Measurements from ENCODE around the gene TNPO2.
A peak's percentile ranks its signal among the peaks of the same experiment; 100 is the strongest.

TNPO2 gene
- 82.2 to 206 reads per million in 2 experiments for total RNA-seq

DNA sequence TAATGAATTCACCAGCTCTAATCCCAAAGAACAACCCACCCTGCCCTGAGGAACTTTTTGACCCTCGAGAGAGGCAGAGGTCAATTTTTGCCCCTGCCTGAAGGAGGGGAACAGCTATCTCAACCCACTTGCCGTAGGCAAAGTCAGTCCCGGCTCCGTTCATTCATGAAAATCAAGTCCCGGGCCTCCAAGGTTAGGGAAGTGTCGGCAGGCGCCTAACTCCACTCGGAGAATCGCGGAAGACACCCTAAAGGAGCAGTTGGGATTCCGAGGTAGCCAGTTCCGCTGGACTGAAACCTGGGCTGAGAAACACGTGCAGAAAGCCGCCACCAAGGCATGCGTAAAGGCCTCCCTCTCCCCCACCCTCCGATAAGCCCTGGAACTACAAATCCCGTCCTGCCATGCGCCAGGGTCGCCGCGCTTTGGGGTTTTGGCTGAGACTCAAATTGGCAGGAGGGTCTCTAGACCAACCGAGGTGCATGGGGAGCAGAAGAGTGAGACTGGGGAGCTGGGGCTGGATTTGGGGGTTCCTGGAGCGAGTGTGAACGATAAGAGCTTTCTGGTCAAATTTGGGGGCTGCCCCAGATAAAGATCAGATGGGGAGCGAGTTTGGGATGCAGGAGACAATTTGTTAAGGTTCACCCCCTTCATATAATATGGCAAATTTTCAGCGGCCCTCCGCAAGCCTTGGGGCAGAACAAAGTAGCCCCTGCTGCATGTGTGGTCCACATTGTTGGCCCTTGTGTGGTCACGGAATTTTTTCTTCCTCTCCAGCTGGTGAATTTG is at the start of gene TNPO2:
Gene TNPO2 (minus strand): TSS at position 292 of the 786 bp plus-strand sequence. CDS start 2,955 bp downstream, outside the sequence.
- DNase-seq (ENCODE audit: low read depth) = peak; percentile 42

DNA sequence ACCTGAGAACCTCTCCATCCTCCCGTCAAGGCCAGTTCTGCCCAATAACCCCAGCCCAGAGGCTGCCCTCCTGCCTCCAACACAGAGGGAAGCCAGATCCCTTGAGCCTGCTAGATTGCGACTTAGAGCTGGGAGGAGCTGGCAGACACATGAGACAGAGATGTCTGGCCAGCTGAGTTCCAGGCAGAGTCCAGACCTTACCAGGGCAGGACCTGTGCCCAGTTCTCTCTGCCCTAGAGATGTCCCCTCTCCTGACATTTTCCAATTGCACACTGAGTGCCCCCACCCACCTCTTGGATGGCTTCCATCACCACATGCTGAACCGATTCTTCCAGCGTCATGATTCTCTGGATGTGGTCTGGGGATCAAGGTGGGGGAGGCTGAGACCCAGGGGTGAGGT is 48.6 kb upstream of the TNPO2 start:
- no peak for DNase-seq (ENCODE audit: low read depth)

DNA sequence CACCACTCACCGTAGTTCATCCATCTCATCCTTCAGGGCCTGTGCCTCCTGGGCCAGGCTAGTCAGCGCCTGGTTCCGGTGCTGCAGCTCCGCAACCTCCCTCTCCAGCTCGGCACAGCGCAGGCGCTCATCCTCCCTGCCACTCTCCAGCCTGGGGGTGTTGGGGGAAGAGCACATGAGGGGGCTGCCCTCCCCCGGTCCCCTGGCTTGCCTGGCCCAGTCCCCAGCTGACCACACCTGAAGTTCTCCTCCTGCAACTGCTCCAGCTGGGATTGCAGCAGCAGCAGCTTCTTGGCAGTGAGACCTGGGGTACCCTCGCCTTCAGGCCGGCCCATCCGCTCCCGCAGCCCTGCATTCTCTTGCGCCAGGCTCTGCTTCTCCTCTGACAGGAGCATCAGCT is 47.2 kb upstream of the TNPO2 start:
- no peak for DNase-seq (ENCODE audit: low read depth)

DNA sequence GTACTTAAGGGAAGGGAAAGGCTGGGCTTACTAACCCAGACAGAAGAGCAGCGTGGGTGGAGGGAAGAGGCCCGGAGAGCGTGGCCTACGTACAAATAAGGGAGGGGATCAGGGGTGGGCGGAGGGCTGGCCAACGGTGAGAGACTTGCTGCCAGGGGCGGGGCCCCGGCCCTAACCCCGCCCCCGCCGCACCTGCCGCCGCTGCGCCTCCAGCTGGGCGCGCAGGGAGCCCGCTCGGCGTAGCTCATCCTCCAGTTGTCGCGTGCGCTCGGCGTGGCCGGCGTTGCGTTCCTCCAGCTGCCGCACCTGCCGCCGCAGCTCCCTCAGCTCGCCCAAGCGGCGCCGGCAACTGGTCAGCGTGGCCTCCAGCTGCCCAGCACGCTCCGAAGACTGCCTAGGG is 46.0 kb upstream of the TNPO2 start:
- no peak for DNase-seq (ENCODE audit: low read depth)

DNA sequence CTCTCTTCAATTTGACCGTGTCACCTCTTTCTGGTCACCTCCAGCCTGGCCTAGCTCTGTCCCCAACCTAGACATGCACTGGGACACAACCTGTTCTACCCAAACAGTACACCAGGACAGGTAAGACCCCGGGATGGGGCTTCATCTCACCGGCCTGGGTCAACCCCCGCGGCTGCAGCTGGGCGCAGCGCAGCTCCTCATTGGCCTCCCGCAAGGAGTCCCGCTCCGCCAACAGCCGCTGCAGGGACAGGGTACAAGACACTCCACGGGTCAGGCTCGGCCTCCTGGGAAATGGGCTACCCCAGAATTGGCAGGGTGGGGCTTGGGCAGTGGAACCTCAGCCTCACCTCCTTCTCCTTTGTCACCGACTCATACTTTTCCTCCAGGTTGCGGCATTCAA is 43.9 kb upstream of the TNPO2 start:
- no peak for DNase-seq (ENCODE audit: low read depth)

DNA sequence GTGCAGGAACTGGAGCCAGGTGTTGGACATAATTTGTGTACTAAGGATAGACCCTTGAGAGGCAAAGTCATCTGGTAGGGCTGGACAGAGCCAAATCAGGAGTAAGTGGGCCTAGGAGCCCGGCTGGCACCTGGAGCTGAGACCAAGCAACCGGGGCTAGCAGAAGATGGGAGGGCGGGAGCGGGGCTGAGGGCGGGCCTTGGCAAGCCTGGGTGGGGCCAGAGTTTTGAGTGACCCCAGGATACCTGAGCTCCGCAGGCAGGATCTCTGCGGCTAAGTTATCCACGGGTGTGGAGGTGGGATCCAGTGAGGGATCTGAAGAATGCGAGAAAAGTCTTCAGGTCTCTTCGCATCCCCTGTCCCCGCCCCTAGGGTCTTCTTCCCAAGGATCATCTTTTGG is 43.4 kb upstream of the TNPO2 start:
- DNase-seq (ENCODE audit: low read depth) = no peak

DNA sequence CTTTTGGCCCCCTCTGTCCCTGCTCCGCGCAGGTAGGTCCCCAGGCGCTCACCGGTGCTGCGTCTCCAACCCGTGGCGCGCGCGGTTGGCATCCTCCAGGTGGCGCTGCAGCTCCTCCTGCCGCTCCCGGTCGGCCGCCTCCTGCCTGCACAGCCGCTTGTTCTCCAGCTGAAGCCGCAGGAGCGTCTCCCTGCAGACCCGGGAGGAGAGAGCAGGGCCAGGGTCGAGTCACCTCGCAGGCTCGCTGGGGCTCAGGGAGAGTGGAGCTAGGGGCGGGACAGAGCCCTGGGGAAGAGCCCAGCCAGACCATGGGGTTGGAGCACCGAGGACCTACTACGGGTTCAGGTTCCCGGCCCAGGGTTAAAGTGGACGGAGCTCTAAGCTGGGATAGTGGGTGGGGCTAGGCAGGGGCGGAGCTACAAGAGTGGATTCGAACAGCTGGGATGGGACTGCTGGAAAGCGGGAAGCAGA is 42.4 kb upstream of the TNPO2 start:
- no peak for DNase-seq (ENCODE audit: low read depth)

DNA sequence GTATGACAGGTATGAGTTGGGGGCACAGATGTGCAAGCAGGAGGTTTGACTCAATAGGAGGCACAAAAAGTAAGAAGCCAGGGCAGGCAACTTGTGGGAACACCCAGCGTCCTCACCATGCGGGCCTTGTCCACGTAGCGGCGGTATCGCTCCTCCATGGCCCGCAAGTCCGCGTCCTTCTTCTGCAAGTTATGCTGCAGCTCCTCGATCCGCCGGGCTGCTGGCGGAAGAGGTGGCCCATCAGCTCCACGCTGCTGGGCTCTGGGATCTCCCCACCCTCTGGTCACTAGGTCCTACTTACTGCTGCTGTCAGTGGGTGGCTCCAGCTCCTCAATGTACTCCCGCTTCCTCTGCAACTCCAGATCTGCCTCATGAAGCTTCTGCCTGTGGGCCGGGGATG is 41.0 kb upstream of the TNPO2 start:
- DNase-seq (ENCODE audit: low read depth) = no peak

DNA sequence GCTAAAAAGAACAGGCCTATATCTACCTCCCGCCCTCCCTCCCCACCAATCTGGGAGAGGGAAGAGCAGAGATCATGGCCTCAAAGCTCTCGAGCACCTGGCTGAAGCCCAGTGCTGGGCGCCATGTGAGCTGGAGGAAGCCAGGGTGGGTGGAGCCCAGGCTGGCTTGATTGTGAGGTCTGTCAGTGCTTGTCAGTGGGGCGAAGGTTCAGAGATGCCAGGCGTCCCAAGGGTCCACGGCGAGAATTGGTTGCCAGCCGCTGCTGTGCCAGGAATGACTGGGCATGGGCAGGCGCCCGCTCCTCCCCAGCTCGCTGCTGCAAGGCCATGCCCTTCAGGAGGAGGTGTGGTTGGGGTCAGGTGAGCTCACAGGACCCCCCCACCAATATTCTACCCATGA is 39.4 kb upstream of the TNPO2 start:
- no peak for DNase-seq (ENCODE audit: low read depth)

DNA sequence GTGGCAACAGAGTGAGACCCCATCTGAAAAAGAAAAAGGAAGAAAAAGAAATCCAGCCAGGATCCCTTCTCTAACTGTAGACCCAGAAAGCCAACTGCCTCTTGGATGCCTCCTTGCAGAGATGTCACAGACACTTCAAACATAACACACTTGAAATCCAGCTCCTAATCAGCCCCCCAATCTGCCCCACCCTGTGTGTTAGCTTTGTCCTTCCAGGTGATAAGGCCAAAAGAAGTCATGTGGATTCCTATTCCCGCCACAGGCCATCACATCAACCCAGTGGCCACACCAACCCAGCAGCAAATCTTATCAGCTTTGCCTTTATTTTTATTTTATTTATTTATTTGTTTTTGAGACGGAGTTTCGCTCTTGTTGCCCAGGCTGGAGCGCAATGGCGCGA is 36.0 kb upstream of the TNPO2 start:
- DNase-seq (ENCODE audit: low read depth) = no peak

DNA sequence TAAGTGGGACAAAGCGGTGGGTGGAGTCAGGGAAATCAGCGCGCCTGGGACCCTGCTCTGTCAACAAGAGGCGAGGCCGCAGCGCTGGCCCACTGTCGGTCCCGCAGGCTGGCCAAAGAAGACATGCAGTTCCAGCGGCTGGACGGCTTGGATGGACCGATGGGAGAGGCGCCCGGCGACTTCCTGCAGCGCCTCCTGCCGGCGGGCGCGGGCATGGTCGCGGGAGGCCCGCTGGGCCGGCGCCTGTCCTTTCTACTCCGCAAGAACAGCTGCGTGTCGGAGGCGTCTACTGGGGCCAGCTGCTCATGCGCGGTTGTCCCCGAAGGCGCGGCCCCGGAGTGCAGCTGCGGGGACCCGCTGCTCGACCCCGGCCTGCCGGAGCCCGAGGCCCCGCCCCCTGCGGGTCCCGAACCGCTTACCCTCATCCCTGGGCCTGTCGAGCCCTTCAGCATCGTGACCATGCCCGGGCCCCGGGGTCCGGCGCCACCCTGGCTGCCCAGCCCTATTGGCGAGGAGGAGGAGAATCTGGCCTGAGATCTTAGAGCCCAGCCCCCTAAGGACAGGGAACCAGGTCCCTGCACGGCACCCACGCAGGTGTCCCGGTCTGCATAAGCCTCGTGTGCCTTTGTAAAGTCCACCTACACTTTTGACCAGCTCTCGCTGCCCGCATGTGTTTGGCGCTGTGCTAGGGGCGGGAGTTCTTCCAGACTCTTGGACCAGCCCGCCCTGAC is 34.0 kb upstream of the TNPO2 start:
- peak; percentile 40 for DNase-seq (ENCODE audit: low read depth)

DNA sequence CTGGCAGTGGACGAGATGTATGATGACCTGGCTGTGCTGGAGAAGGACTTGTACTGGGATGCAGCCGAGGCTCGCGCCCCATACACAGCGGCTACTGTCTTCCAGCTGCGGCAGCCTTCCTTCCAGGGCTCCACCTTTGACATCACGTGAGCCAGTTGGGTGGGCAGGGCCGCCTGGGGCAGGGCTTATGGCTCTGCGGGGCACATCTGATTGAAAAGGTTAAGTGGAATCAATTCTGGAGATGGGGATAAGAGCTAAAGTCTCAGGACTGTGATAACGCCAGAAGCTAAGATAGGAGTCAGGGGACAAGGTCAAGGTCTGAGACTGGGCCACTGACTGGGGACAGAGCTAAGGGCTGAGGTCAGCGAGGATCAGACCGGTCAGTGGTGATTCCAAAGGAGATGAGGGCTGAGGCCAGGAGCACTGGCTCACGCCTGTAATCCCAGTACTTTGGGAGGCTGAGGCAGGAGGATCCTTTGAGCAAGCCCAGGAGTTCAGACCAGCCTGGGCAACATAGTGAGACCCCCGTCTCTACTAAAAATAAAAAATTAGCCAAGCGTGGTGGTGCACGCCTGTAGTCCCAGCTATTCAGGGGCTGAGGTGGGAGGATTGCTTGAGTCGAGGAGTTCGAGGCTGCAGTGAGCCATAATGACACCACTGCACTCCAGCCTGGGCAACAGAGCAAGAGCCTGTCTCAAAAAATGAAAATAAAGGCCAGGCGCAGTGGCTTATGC is 32.6 kb upstream of the TNPO2 start:
- DNase-seq (ENCODE audit: low read depth) = no peak

DNA sequence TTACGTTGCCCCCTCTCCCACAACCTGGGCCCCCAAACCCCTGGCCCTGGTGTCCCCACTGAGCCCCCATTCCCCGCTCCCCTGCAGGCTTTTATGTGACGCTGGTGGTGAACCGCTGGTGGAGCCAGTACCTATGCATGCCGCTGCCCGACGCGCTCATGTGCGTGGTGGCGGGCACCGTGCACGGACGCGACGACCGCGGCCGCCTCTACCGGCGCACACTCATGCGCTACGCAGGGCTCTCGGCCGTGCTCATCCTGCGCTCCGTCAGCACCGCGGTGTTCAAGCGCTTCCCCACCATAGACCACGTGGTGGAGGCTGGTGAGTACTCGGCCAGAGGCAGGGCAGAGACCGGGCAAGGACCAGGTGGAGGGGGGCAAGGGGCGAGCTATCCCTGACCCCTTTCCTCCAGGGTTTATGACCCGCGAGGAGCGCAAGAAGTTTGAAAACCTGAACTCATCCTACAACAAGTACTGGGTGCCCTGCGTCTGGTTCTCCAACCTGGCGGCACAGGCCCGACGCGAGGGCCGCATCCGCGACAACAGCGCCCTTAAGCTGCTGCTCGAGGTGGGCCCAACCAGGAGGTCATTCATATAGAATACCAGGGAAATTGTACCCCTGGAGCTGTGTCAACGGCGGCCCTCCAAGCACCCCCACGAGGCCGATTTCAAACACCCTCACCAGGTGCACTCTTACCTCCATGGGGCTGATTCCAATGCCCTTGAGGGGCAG is 30.9 kb upstream of the TNPO2 start:
- no peak for DNase-seq (ENCODE audit: low read depth)

DNA sequence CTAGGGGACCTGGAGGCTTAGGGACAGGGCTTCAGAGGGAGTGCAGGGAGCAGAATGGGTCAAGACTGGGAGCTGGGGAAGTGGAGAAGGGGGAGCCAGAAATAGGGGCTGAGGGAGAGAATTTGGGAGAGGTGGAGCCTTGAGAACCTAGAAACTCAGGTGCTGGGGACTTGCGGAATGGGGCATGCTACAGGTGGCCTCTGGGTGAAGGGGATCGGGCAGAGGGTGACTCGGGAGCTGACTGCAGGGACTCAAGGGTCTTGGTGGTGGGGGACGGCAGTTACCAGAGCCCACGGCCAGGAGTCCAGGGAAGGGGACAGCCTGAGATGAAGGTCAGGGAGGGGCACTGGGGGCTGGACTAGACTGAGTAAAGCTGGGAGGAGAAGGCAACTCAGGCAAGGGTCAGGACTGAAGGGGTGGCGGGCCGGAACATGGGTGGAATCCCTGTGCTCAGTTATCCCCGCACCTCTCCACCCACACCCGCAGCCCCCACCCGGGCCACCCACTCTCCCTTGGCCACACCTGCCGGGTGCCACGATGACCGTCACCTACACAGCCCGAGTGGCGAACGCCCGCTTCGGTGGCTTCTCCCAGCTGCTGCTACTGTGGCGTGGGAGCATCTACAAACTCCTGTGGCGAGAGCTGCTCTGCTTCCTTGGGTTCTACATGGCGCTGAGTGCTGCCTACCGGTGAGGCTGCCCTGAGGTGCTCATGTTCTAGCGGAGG is 28.5 kb upstream of the TNPO2 start:
- no peak for DNase-seq (ENCODE audit: low read depth)

DNA sequence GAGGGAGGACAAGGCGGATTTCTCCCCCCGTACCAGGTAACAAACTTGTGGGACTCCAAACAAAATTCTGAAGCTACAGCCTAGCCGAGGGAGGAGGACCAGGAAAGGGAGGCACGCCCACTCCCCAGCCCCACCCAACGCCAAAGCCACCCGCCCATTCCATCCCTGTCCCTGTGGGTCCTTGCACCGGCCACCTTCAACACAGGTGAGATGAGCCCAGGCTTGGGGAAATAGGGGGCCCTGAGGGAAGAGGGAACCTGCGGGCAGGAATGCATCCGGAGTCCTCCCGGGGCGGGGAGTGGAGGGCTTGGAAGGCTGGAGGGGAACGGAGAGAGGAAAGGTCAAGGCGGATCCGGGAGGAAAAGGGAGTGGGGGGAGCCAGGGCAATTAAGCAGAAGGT is 27.9 kb upstream of the TNPO2 start, which contains the start of gene BEST2:
Gene BEST2 (plus strand): TSS at position 157 of the 400 bp plus-strand sequence. CDS start 802 bp downstream, outside the sequence.
- no peak for DNase-seq (ENCODE audit: low read depth)

DNA sequence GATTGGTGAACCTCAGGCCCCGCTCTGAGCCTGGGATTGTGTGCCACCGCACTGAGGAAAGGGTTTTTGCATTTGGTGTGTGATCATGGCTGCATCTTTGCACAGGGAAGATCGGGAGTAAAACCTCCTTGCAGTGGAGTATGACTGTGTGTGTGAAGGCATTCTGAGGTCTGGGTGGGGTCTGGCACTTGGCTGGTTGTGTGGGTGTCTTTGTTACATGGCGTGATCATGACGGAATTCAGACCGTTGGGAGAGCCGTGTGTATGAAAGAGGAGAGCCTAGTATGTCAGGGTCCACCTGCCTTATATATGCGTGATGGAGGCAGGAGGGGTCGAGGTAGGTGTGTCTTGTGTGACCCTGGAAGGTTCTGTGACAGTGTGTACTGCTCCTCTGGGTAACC is 27.1 kb upstream of the TNPO2 start:
- DNase-seq (ENCODE audit: low read depth) = no peak

DNA sequence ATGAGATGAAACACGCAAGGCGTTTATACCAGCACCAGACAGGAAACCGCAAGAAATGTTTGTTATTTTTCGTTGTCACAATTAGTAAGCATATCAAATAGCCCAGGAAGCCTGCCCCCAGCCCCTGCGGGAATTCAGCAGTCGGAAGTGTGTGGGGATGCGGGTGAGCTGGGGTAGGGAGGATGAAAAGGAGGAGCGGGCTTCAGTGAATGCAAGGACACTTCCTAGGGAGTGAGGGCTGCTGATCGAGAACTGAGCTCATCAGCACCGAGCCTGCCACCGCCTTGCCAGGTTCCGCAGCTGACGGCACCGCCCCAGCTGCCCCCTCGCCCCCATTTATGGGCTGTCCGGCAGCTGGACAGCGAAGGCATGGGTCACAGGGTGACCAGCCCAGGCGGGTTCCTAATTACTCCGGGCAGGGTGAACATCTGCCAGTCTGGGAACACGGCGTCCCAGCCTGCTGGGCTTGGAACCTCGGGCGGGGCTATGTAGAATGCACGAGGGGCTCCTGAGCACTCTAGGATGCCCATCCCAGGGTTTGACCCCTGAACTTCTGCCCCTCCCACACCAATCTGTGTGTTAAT is 26.3 kb upstream of the TNPO2 start:
- DNase-seq (ENCODE audit: low read depth) = no peak

DNA sequence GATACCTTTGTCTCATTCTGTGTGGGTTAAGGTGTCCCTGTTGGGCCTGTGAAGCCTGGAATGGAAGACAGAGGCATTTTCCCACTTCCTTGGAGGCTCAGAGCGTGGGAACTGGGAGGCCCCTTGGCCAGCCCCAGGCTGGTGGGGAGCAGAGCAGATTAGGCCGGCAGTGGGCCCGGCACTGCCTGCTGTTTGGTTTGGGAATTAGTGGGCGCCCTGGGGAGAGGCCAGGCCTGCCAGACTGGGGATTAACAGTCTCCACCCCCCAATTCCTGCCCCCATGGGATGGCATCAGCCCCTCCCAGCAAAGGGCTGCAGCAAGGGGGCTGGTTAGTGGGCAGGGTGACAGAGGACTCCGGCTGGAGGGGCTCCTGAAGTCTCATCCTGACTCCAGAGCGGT is 24.8 kb upstream of the TNPO2 start:
- no peak for DNase-seq (ENCODE audit: low read depth)

DNA sequence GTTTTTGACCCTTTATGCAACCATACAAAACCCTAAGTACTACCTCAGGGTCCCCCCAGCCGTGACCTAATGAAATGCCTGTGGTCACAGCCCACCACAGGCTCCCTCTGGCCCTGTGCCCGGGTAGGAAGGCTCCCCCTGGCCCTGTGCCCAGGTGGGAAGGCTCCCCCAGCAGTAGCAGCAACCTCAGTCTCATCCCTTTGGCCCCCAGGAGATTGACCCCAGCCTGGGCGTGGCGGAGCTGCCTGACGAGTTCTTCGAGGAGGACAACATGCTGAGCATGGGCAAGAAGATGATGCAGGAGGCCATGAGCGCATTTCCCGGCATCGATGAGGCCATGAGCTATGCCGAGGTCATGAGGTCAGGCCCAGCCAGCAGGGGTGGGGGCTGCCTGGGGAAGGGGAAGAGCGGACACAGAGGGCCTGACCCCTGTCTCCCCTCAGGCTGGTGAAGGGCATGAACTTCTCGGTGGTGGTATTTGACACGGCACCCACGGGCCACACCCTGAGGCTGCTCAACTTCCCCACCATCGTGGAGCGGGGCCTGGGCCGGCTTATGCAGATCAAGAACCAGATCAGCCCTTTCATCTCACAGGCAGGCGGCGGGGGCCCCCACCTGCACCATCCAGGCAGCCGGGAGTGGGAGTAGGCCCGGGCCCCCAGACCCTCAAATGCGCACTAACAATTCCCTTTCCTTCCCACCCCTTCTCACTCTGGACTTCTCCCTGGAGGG is 21.6 kb upstream of the TNPO2 start:
- no peak for DNase-seq (ENCODE audit: low read depth)

DNA sequence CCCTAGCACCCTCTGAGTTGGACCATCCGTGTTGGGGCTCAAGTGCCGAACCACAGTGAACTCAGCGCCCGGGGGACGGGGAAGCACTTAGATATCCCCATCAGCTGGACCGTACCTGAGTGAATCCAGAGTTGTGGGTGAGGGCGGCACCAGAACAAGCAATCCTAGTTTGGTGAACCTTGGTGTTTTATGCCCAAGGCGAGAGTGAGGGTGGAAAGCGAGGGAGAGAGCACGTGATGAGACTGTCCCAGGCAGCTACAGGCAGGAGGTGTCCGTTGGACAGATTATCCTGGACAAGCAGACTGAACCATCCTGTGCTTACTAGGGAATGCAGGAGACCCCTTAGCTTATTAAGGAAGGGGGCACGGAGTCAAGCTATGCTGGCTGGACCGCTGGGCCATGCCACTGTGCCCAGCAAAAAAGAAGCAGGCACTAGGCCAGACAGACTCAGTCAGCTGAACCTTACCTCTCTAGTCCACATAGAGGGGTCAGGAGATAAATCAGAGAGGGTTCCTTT is 14.2 kb upstream of the TNPO2 start:
- DNase-seq (ENCODE audit: low read depth) = no peak
